ENCODE measurements around the gene CYP2W1.
"Not testable (repeated sequence)": the region's sequence is repeated elsewhere in the genome, so short reads cannot be mapped to it uniquely, and the experiment has no call there.

The CYP2W1 gene

GRCh38 chr7:999941-1000935, 17.3 kb downstream of the CYP2W1 start:
- Mint-ChIP-seq H3K9me3 (no peaks in the 10 kb centered on the region), H3K27ac (peak overlapping the region; percentile 91), H3K4me3 (no peak overlapping the region), H3K36me3 (peaks cover 19% of the 10 kb centered on the region), H3K27me3 (no peaks in the 10 kb centered on the region), H3K4me1 (peaks cover 18% of the 10 kb centered on the region)
- DNase-seq (ENCODE audit: low spot score in 2 of 2) (no peak), ATAC-seq (ENCODE audit: low read depth) (peak; percentile 43)

GRCh38 chr7:1001069-1001770, 18.2 kb downstream of the CYP2W1 start:
- H3K27ac Mint-ChIP-seq, result peak overlapping the region; percentile 91
- peaks cover 22% of the 10 kb centered on the region for H3K36me3 Mint-ChIP-seq
- ATAC-seq (ENCODE audit: low read depth); H3K9me3 Mint-ChIP-seq; DNase-seq (ENCODE audit: low spot score in 2 of 2); H3K4me3 Mint-ChIP-seq; H3K27me3 Mint-ChIP-seq: not testable (repeated sequence)
- H3K4me1 Mint-ChIP-seq, result peaks cover 22% of the 10 kb centered on the region

- peaks cover 26% of the 10 kb centered on the region for H3K36me3 Mint-ChIP-seq
- peaks cover 22% of the 10 kb centered on the region for H3K4me1 Mint-ChIP-seq
- H3K27me3 Mint-ChIP-seq; ATAC-seq (ENCODE audit: low read depth); H3K4me3 Mint-ChIP-seq; H3K9me3 Mint-ChIP-seq; DNase-seq (ENCODE audit: low spot score in 2 of 2): not testable (repeated sequence)
- peak overlapping the region; percentile 91 for H3K27ac Mint-ChIP-seq
Observed at GRCh38 chr7:1002026-1002425, 19.0 kb downstream of the CYP2W1 start.

GRCh38 chr7:1002445-1002844, 19.5 kb downstream of the CYP2W1 start:
- not testable (repeated sequence) for H3K9me3 Mint-ChIP-seq

GRCh38 chr7:1004018-1004852, 21.3 kb downstream of the CYP2W1 start:
- H3K9me3 Mint-ChIP-seq, result no peaks in the 10 kb centered on the region
- H3K27me3 Mint-ChIP-seq, result peaks cover 1% of the 10 kb centered on the region
- DNase-seq (ENCODE audit: low spot score in 2 of 2) (peak; percentile 60 to 64), ATAC-seq (ENCODE audit: low read depth) (peak; percentile 84)
- peaks cover 27% of the 10 kb centered on the region for H3K36me3 Mint-ChIP-seq
- H3K4me3 Mint-ChIP-seq, result no peak overlapping the region
- peak overlapping the region; percentile 81 for H3K27ac Mint-ChIP-seq
- peaks cover 27% of the 10 kb centered on the region for H3K4me1 Mint-ChIP-seq

More at GRCh38 chr7:1002445-1002844, 19.5 kb downstream of the CYP2W1 start:
- H3K27ac Mint-ChIP-seq, result peak overlapping the region; percentile 91
- H3K4me3 Mint-ChIP-seq; H3K27me3 Mint-ChIP-seq; DNase-seq (ENCODE audit: low spot score in 2 of 2); ATAC-seq (ENCODE audit: low read depth): not testable (repeated sequence)
- peaks cover 26% of the 10 kb centered on the region for H3K36me3 Mint-ChIP-seq
- H3K4me1 Mint-ChIP-seq, result peaks cover 22% of the 10 kb centered on the region

- DNase-seq (ENCODE audit: low spot score in 2 of 2), result no peak
- Mint-ChIP-seq H3K9me3 (no peaks in the 10 kb centered on the region), H3K4me3 (no peak overlapping the region), H3K4me1 (peaks cover 23% of the 10 kb centered on the region), H3K36me3 (peaks cover 31% of the 10 kb centered on the region), H3K27ac (peak overlapping the region; percentile 53), H3K27me3 (peaks cover 1% of the 10 kb centered on the region)
- ATAC-seq (ENCODE audit: low read depth), result no peak
Observed at GRCh38 chr7:1005303-1005702, 22.3 kb downstream of the CYP2W1 start.

- Mint-ChIP-seq H3K4me1 (peaks cover 21% of the 10 kb centered on the region), H3K27me3 (peaks cover 1% of the 10 kb centered on the region), H3K9me3 (no peaks in the 10 kb centered on the region), H3K27ac (no peak overlapping the region), H3K4me3 (no peak overlapping the region), H3K36me3 (peaks cover 26% of the 10 kb centered on the region)
- ATAC-seq (ENCODE audit: low read depth), result no peak
- no peak for DNase-seq (ENCODE audit: low spot score in 2 of 2)
Observed at GRCh38 chr7:1007901-1008300, 24.9 kb downstream of the CYP2W1 start.

- no peak for ATAC-seq (ENCODE audit: low read depth)
- Mint-ChIP-seq H3K27me3 (peaks cover 1% of the 10 kb centered on the region), H3K4me1 (peaks cover 21% of the 10 kb centered on the region), H3K36me3 (peaks cover 26% of the 10 kb centered on the region), H3K9me3 (no peaks in the 10 kb centered on the region), H3K27ac (no peak overlapping the region), H3K4me3 (no peak overlapping the region)
- DNase-seq (ENCODE audit: low spot score in 2 of 2), result no peak
Observed at GRCh38 chr7:1008733-1009363, 25.9 kb downstream of the CYP2W1 start.

GRCh38 chr7:1009747-1010146, 26.8 kb downstream of the CYP2W1 start:
- ATAC-seq (ENCODE audit: low read depth) (no peak), DNase-seq (ENCODE audit: low spot score in 2 of 2) (no peak)
- Mint-ChIP-seq H3K9me3 (no peaks in the 10 kb centered on the region), H3K4me3 (no peak overlapping the region), H3K27ac (no peak overlapping the region), H3K27me3 (peaks cover 1% of the 10 kb centered on the region), H3K4me1 (peaks cover 16% of the 10 kb centered on the region), H3K36me3 (peaks cover 26% of the 10 kb centered on the region)

- H3K36me3 Mint-ChIP-seq, result peaks cover 27% of the 10 kb centered on the region
Observed at GRCh38 chr7:1010226-1010625, 27.2 kb downstream of the CYP2W1 start.

GRCh38 chr7:1011297-1012003, 28.5 kb downstream of the CYP2W1 start:
- Mint-ChIP-seq H3K27ac (peak overlapping the region; percentile 73), H3K9me3 (no peaks in the 10 kb centered on the region), H3K4me3 (no peak overlapping the region), H3K36me3 (peaks cover 22% of the 10 kb centered on the region), H3K4me1 (peaks cover 12% of the 10 kb centered on the region), H3K27me3 (no peaks in the 10 kb centered on the region)
- DNase-seq (ENCODE audit: low spot score in 2 of 2) (no peak), ATAC-seq (ENCODE audit: low read depth) (peak; percentile 27)

More at GRCh38 chr7:1010226-1010625, 27.2 kb downstream of the CYP2W1 start:
- no peak overlapping the region for H3K27ac Mint-ChIP-seq
- peaks cover 1% of the 10 kb centered on the region for H3K27me3 Mint-ChIP-seq
- peaks cover 16% of the 10 kb centered on the region for H3K4me1 Mint-ChIP-seq
- no peak overlapping the region for H3K4me3 Mint-ChIP-seq
- DNase-seq (ENCODE audit: low spot score in 2 of 2) (no peak), ATAC-seq (ENCODE audit: low read depth) (no peak)
- H3K9me3 Mint-ChIP-seq, result no peaks in the 10 kb centered on the region

- Mint-ChIP-seq H3K27ac (peak overlapping the region; percentile 73), H3K36me3 (peaks cover 20% of the 10 kb centered on the region), H3K27me3 (no peaks in the 10 kb centered on the region), H3K4me3 (no peak overlapping the region), H3K9me3 (no peaks in the 10 kb centered on the region), H3K4me1 (peaks cover 12% of the 10 kb centered on the region)
- DNase-seq (ENCODE audit: low spot score in 2 of 2) (no peak), ATAC-seq (ENCODE audit: low read depth) (no peak)
Observed at GRCh38 chr7:1012004-1012715, 29.2 kb downstream of the CYP2W1 start.
